Endodermal cell (in vitro differentiated cells): ENCODE data around the gene GATA2. TPM values are rescaled to one million over a fixed set of nuclear protein-coding genes. Genes with fewer than 3 reads are reported as not detected.

Experiments
- DNase-seq: peaks from one replicate; pipeline ENCODE4 v3.0.0-alpha.2; 2017
- H3K27ac ChIP-seq: 2 replicates; pipeline ENCODE4 v1.5.1; 2013; ENCODE audit warnings: mild to moderate bottlenecking, low read depth, low read length, moderate library complexity
- H3K27me3 ChIP-seq: 2 replicates; pipeline ENCODE4 v1.6.1; 2013; ENCODE audit warnings: mild to moderate bottlenecking, low read length, moderate library complexity; ENCODE audit not compliant: insufficient read depth, control insufficient read depth, poor library complexity, severe bottlenecking
- H3K36me3 ChIP-seq: 2 replicates; pipeline ENCODE4 v1.7.0; 2013; ENCODE audit warnings: mild to moderate bottlenecking, low read length, moderate library complexity; ENCODE audit not compliant: control insufficient read depth, insufficient read depth
- H3K4me1 ChIP-seq: one replicate; pipeline ENCODE4 v1.7.0; 2013; ENCODE audit warnings: low read length; ENCODE audit not compliant: control insufficient read depth, insufficient read depth
- H3K4me3 ChIP-seq: 2 replicates; pipeline ENCODE4 v1.5.1; 2013; ENCODE audit warnings: mild to moderate bottlenecking, low read length, moderate library complexity
- H3K9ac ChIP-seq: 2 replicates; pipeline ENCODE4 v1.6.1; 2013; ENCODE audit warnings: mild to moderate bottlenecking, low read length, moderate library complexity; ENCODE audit not compliant: poor library complexity, severe bottlenecking; ENCODE audit errors: extremely low read depth
- H3K9me3 ChIP-seq: 2 replicates; pipeline ENCODE4 v1.6.1; 2013; ENCODE audit warnings: mild to moderate bottlenecking, low read length, moderate library complexity; ENCODE audit not compliant: control insufficient read depth
- H3K27ac Mint-ChIP-seq: 2 replicates; pipeline ENCODE4 v1.8.0; 2020; ENCODE audit warnings: mixed read lengths
- H3K27me3 Mint-ChIP-seq: 2 replicates; pipeline ENCODE4 v1.8.0; 2021; ENCODE audit warnings: mild to moderate bottlenecking, mixed read lengths; ENCODE audit not compliant: insufficient read depth
- H3K36me3 Mint-ChIP-seq: 2 replicates; pipeline ENCODE4 v1.8.0; 2020; ENCODE audit warnings: low read depth, mixed read lengths
- H3K4me1 Mint-ChIP-seq: 2 replicates; pipeline ENCODE4 v1.8.0; 2020; ENCODE audit warnings: mixed read lengths
- H3K4me3 Mint-ChIP-seq: 2 replicates; pipeline ENCODE4 v1.8.0; 2020; ENCODE audit warnings: mild to moderate bottlenecking, moderate library complexity, mixed read lengths
- H3K9me3 Mint-ChIP-seq: 2 replicates; pipeline ENCODE4 v1.8.0; 2020; ENCODE audit warnings: mild to moderate bottlenecking, mixed read lengths
- WGBS, 2 experiments: methylation state at CpG; one replicate each; pipeline versions ENCODE4 v1.1.5 to v1.1.7; 2013; ENCODE audit warnings: missing lambda C conversion rate in 2 of 2, mixed read lengths in 1 of 2; ENCODE audit not compliant: insufficient coverage in 1 of 2, insufficient read length in 1 of 2; 5-methylcytosine and 5-hydroxymethylcytosine counted together
- long read RNA-seq, 4 experiments: library from polyadenylated mRNA in 2 of 4; library from RNA in 1 of 4; library from capped mRNA in 1 of 4; stranded (forward) in 3 of 4; unstranded in 1 of 4; transcript quantifications; one replicate each; pipeline ENCODE4 v2.0.0, GENCODE V29; 2020 to 2021; ENCODE audit warnings: inconsistent platforms in 1 of 4
- polyA plus RNA-seq, 2 experiments: library from polyadenylated mRNA; stranded (reverse); fragments of 50-300 nt; gene quantifications; one replicate each; pipeline ENCODE4 v1.2.3, GENCODE V29; 2013
- total RNA-seq, 2 donors: library from RNA; stranded (reverse); fragmentation: NEBNext Ultra II Directional in 1 of 2; extraction: Animal tissue kit (Norgen Biotek cat#: 25700) in 1 of 2; gene quantifications; 2 replicates in 1 of 2; 3 replicates in 1 of 2; pipeline ENCODE4 v1.2.1, GENCODE V29; 2021
- TF ChIP-seq, protein P1 (sequence below): fragments of 200-600 bp; sonication (generic); conservative IDR thresholded peaks from 2 replicates; pipeline ENCODE4 v1.5.0; 2021; ENCODE audit warnings: antibody characterized with exemption, mild to moderate bottlenecking

The GATA2 gene
- 1 to 10 TPM; 1.2 to 1.6 TPM for total RNA-seq
- 4.4 TPM for polyA plus RNA-seq (2013, experiment 1 of 2)
- polyA plus RNA-seq (2013, experiment 2 of 2), result 3.9 TPM
- long read RNA-seq, experiment 1, result 0 reads
- long read RNA-seq, experiment 2, result 0 reads
- long read RNA-seq, experiment 3, partial matches to known transcripts, result 2 of 3 reads
- long read RNA-seq, experiment 3, other reads (novel, unspliced or antisense), result 0 of 3 reads
- long read RNA-seq, experiment 4, result 0 reads

DNA sequence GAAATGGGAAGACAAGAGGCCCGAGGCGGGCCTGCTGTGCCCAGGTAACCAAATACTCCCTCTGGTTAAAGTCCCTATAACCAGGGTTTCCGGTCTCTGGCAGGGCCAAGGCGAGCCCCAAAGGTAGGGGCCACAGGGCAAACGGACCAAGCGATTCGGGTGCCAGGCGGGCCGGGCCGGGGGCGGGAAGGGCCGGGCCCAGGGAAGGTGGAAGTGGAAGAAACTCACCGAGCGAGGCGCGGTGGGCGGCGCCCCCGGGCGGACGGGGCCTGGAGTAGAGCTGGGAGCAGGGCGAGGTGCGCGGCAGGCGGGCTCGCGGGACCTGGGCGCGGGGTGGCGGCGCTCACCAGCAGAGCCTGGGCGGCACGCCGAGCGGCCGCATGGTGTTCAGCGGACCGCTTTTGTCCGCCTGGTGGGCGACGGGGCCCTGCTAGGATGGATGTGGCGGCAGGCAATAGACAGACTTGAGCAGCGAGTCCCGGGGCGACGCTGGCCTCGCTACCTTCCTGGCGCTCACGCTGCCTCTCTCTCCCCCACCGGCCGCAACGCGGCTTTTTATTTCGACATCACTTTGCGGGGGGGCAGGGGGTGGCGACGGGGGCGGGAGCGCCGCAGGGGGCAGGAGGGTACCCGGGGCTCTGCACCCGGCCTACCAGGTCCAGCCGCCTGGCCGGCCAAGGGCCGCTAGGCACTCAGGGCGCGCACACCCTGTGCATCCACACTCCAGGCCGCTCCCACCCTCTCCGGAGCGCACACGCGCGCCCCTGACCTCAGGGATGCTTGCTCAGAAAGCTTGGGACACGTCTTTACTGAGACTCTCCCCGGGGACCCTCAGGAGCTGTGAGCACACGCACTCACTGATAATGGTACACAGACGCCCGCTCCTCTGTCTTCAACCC lies at the start of gene GATA2:
TSS of gene GATA2 (minus strand) at position 531 of the 899 bp plus-strand sequence. CDS start 6,170 bp downstream, outside the sequence.
- H3K27ac Mint-ChIP-seq, result no peak within 1 kb of the TSS
- no peak for DNase-seq
- Histone ChIP-seq H3K4me1 (peaks cover 9% of the 10 kb centered on the region), H3K27me3 (peaks cover 97% of the 10 kb centered on the region), H3K4me3 (no peak within 1 kb of the TSS), H3K27ac (no peak within 1 kb of the TSS), H3K36me3 (no peaks in the 10 kb centered on the region), H3K9ac (no peak within 1 kb of the TSS), H3K9me3 (no peaks in the 10 kb centered on the region)
- 2 to 3% methylated on average over 24 to 78 of the region's 78 CpGs for WGBS, 2 experiments
- H3K9me3 Mint-ChIP-seq, result no peaks in the 10 kb centered on the region
- H3K36me3 Mint-ChIP-seq, result no peaks in the 10 kb centered on the region
- peaks cover 93% of the 10 kb centered on the region for H3K27me3 Mint-ChIP-seq
- H3K4me1 Mint-ChIP-seq, result peaks cover 18% of the 10 kb centered on the region
- TF ChIP-seq, protein P1, sequence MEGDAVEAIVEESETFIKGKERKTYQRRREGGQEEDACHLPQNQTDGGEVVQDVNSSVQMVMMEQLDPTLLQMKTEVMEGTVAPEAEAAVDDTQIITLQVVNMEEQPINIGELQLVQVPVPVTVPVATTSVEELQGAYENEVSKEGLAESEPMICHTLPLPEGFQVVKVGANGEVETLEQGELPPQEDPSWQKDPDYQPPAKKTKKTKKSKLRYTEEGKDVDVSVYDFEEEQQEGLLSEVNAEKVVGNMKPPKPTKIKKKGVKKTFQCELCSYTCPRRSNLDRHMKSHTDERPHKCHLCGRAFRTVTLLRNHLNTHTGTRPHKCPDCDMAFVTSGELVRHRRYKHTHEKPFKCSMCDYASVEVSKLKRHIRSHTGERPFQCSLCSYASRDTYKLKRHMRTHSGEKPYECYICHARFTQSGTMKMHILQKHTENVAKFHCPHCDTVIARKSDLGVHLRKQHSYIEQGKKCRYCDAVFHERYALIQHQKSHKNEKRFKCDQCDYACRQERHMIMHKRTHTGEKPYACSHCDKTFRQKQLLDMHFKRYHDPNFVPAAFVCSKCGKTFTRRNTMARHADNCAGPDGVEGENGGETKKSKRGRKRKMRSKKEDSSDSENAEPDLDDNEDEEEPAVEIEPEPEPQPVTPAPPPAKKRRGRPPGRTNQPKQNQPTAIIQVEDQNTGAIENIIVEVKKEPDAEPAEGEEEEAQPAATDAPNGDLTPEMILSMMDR, result peak; percentile 49
- peak within 1 kb of the TSS; percentile 39 for H3K4me3 Mint-ChIP-seq

DNA sequence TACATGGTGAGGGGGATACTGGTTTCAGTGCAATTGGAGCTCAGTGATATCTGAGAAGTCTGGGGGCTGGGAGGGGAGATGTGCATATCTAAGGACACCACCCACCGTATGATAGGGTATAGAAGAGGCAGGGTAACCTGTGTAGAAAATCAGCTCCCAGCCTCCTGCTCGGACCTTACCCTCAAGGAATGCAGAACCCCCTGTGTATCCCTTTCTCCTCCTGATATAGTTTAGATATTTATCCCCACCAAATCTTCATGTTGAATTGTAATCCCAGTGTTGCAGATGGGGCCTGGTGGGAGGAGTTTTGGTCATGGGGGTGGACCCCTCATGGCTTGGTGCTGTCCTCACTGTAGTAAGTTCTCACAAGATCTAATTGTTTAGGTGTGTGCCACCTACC lies 48.2 kb upstream of the GATA2 start:
- peaks cover 15% of the 10 kb centered on the region for H3K9me3 Mint-ChIP-seq
- Histone ChIP-seq H3K27ac (no peak overlapping the region), H3K4me1 (no peaks in the 10 kb centered on the region), H3K9me3 (peaks cover 6% of the 10 kb centered on the region), H3K4me3 (no peak overlapping the region), H3K27me3 (peaks cover 27% of the 10 kb centered on the region), H3K36me3 (no peaks in the 10 kb centered on the region), H3K9ac (no peak overlapping the region)
- no peaks in the 10 kb centered on the region for H3K36me3 Mint-ChIP-seq
- whole genome bisulfite sequencing, 2 experiments, result 86 to 88% methylated on average over 1 to 2 of the region's 2 CpGs
- H3K4me1 Mint-ChIP-seq, result no peaks in the 10 kb centered on the region
- H3K27me3 Mint-ChIP-seq, result peaks cover 35% of the 10 kb centered on the region
- no peak overlapping the region for H3K27ac Mint-ChIP-seq
- H3K4me3 Mint-ChIP-seq, result no peak overlapping the region
- no peak for DNase-seq
- TF ChIP-seq, protein P1, result no peak

DNA sequence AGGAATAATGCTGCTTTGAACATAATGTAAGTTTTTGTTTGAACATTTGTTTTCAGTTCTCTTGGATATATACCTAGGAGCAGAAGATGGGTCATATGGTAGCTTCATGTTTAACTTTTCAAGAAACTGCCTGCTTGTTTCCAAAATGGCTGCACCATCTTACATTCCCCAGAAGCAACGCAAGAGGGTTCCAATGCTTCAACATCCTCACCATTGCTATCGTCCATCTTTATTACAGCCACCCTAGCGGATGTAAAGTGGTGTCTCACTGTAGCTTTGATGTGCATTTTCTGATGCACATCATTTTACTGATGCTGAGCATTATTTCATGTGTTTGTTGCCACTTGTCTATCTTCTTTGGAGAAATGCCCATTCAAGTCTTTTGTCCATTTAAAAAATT lies 46.4 kb upstream of the GATA2 start:
- no peak for DNase-seq
- H3K4me3 Mint-ChIP-seq, result no peak overlapping the region
- no peaks in the 10 kb centered on the region for H3K36me3 Mint-ChIP-seq
- peaks cover 6% of the 10 kb centered on the region for H3K9me3 ChIP-seq
- no peak overlapping the region for H3K4me3 ChIP-seq
- no peaks in the 10 kb centered on the region for H3K36me3 ChIP-seq
- no peaks in the 10 kb centered on the region for H3K4me1 ChIP-seq
- H3K27me3 ChIP-seq, result peaks cover 37% of the 10 kb centered on the region
- H3K27me3 Mint-ChIP-seq, result peaks cover 51% of the 10 kb centered on the region
- no peaks in the 10 kb centered on the region for H3K4me1 Mint-ChIP-seq
- peaks cover 15% of the 10 kb centered on the region for H3K9me3 Mint-ChIP-seq
- TF ChIP-seq, protein P1, result no peak
- no peak overlapping the region for H3K27ac Mint-ChIP-seq
- no peak overlapping the region for H3K27ac ChIP-seq
- H3K9ac ChIP-seq, result no peak overlapping the region
- WGBS, 2 experiments, result 89 to 100% methylated on average over 2 to 3 of the region's 3 CpGs
